ENCODE data around the gene MAP3K19. TPM values are rescaled to one million over a fixed set of nuclear protein-coding genes. Genes with fewer than 3 reads are reported as not detected.
"Not testable (repeated sequence)": the region's sequence is repeated elsewhere in the genome, so short reads cannot be mapped to it uniquely, and the experiment has no call there.

The MAP3K19 gene
- total and polyA plus RNA-seq, 11 donors: not detected

DNA sequence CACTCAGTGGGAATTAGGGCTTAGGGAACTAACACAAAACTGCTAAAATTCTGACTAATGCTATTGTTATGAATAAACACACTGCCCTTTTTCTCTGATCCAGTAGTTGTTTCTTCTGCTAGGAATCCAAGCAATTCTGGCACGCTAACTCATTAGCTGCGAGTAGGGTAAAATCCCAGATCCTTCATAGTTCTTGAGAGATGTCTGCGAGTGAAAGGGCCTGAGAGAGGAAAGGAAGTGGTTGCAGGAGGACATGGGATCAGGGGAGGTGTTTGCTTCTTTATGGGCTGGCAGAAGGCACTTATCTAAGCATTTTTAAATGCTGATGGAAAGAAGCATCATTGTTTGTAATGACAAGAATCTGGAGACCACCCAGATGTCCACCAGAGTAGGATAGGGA lies 9.4 kb downstream of the MAP3K19 start:
- 83 to 91% (median 86%) methylated on average over 3 of the region's 3 CpGs for WGBS, 4 donors
- no peaks in the 10 kb centered on the region for H3K27me3 ChIP-seq
- no peak overlapping the region for H3K27ac ChIP-seq
- no peak for TF ChIP-seq POLR2A (IDR thresholded peaks at IDR 0.05)
- TF ChIP-seq, protein P1, sequence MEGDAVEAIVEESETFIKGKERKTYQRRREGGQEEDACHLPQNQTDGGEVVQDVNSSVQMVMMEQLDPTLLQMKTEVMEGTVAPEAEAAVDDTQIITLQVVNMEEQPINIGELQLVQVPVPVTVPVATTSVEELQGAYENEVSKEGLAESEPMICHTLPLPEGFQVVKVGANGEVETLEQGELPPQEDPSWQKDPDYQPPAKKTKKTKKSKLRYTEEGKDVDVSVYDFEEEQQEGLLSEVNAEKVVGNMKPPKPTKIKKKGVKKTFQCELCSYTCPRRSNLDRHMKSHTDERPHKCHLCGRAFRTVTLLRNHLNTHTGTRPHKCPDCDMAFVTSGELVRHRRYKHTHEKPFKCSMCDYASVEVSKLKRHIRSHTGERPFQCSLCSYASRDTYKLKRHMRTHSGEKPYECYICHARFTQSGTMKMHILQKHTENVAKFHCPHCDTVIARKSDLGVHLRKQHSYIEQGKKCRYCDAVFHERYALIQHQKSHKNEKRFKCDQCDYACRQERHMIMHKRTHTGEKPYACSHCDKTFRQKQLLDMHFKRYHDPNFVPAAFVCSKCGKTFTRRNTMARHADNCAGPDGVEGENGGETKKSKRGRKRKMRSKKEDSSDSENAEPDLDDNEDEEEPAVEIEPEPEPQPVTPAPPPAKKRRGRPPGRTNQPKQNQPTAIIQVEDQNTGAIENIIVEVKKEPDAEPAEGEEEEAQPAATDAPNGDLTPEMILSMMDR (IDR thresholded peaks at IDR 0.05): no peak
- intact Hi-C loops (cut with DNase I): no loop called here
- ATAC-seq (no peak), DNase-seq (no peak)
- no peaks in the 10 kb centered on the region for H3K9me3 ChIP-seq
- H3K36me3 ChIP-seq: no peaks in the 10 kb centered on the region
- no peaks in the 10 kb centered on the region for H3K4me1 ChIP-seq
- no peak overlapping the region for H3K4me3 ChIP-seq

GRCh38 chr2:135033216-135033615 lies 14.0 kb downstream of the MAP3K19 start:
- H3K9me3 ChIP-seq; H3K27me3 ChIP-seq; DNase-seq; H3K36me3 ChIP-seq; H3K4me3 ChIP-seq; ATAC-seq; H3K4me1 ChIP-seq; intact Hi-C loops (cut with DNase I); H3K27ac ChIP-seq: not testable (repeated sequence)
- WGBS, 4 donors: 94 to 97% methylated on average over 22 to 25 of the region's 33 CpGs; no CpG with 5 or more reads in 2 of the 4 donors

DNA sequence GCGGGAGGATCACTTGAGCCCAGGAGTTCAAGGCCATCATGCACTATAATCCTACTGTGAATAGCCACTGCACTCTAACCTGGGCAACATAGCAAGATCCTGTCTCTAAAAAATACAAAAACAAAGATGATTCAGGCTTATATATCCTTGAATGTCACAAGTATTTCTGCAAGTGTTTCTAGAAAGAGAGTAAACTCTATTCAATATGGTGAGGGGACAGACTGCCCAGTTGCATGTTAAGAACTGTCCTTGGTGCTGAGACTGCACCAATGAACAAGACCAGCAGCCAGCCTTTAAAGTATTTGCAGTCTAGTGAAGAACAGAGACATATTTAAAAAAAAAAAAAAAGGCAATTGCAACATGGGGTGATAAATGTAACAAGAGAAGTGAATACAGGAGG lies 16.4 kb downstream of the MAP3K19 start:
- Histone ChIP-seq H3K4me3 (no peak overlapping the region), H3K36me3 (no peaks in the 10 kb centered on the region), H3K4me1 (no peaks in the 10 kb centered on the region), H3K27ac (no peak overlapping the region), H3K9me3 (no peaks in the 10 kb centered on the region), H3K27me3 (no peaks in the 10 kb centered on the region)
- intact Hi-C loops (cut with DNase I): no loop called here
- no peak for DNase-seq
- WGBS, 4 donors: 91 to 100% (median 96%) methylated on average over 1 of the region's 1 CpG
- TF ChIP-seq, protein P1 (IDR thresholded peaks at IDR 0.05): no peak
- TF ChIP-seq POLR2A (IDR thresholded peaks at IDR 0.05): no peak
- no peak for ATAC-seq

DNA sequence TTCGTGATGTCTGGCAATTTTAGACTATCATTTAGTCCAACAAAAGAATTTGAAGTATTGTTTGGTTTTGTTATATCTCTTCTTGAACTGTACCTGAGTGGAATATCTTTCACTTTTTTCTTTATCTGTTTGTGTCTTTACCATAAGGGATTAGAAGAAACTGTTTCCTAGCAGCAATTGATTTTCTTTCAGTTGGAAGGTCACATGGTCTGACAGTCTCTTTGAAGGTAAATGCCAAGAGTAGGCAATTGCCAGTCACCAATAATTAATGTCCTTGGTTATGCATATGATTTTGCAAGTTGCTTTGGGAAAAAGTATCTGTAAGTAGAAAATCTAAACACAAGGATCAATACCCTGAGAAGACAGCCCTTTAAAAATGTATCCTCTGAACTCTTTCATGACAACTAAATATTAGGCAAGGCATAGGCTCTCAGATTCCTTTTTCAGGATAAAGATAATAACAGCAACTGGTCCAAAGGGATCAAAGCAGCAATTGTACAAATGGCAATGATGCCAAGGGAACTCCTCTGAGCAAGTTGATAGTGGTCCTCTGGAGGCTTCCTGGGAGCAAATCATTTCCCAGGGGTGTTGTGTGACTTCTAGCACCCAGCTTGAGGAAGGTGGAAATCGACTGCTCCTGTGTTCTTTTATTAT lies 17.6 kb downstream of the MAP3K19 start:
- Histone ChIP-seq H3K9me3 (no peaks in the 10 kb centered on the region), H3K36me3 (no peaks in the 10 kb centered on the region), H3K27ac (no peak overlapping the region), H3K4me1 (no peaks in the 10 kb centered on the region), H3K4me3 (no peak overlapping the region), H3K27me3 (no peaks in the 10 kb centered on the region)
- TF ChIP-seq, protein P1 (IDR thresholded peaks at IDR 0.05): no peak
- no peak for TF ChIP-seq POLR2A (IDR thresholded peaks at IDR 0.05)
- no peak for ATAC-seq
- WGBS, 4 donors: 62 to 73% (median 68%) methylated on average over 2 of the region's 2 CpGs
- intact Hi-C loops (cut with DNase I): no loop called here
- DNase-seq: no peak

All from heart left ventricle (tissue), 16 donors.